Endothelial cell (in vitro differentiated cells): ENCODE measurements around the gene DPYD. TPM values are rescaled to one million over a fixed set of nuclear protein-coding genes. Genes with fewer than 3 reads are reported as not detected.

Experiments
- DNase-seq: peaks from one replicate; pipeline ENCODE4 v3.0.0; 2021; ENCODE audit warnings: low spot score
- H3K27ac Mint-ChIP-seq: one replicate; pipeline ENCODE4 v1.8.0; 2021; ENCODE audit warnings: mixed read lengths, inconsistent platforms; ENCODE audit not compliant: unreplicated experiment
- H3K27me3 Mint-ChIP-seq: one replicate; pipeline ENCODE4 v1.8.0; 2021; ENCODE audit warnings: mild to moderate bottlenecking, moderate library complexity, mixed read lengths, inconsistent platforms; ENCODE audit not compliant: unreplicated experiment
- H3K36me3 Mint-ChIP-seq: one replicate; pipeline ENCODE4 v1.8.0; 2021; ENCODE audit warnings: mild to moderate bottlenecking, low read depth, mixed read lengths, inconsistent platforms; ENCODE audit not compliant: unreplicated experiment
- H3K4me1 Mint-ChIP-seq: one replicate; pipeline ENCODE4 v1.8.0; 2021; ENCODE audit warnings: mild to moderate bottlenecking, mixed read lengths, inconsistent platforms; ENCODE audit not compliant: unreplicated experiment
- H3K4me3 Mint-ChIP-seq: one replicate; pipeline ENCODE4 v1.8.0; 2021; ENCODE audit warnings: mild to moderate bottlenecking, mixed read lengths, inconsistent platforms; ENCODE audit not compliant: unreplicated experiment
- H3K9me3 Mint-ChIP-seq: one replicate; pipeline ENCODE4 v1.8.0; 2021; ENCODE audit warnings: mixed read lengths, inconsistent platforms; ENCODE audit not compliant: unreplicated experiment
- total RNA-seq: library from RNA; stranded (reverse); fragmentation: NEBNext Ultra II Directional; extraction: Animal tissue kit (Norgen Biotek cat#: 25700); gene quantifications from one replicate; pipeline ENCODE4 v1.2.1, GENCODE V29; 2021; ENCODE audit not compliant: unreplicated experiment
- TF ChIP-seq, protein P1 (sequence below): fragments of 200-600 bp; sonication (generic); IDR thresholded peaks from one replicate; pipeline ENCODE4 v1.5.0; 2021; ENCODE audit warnings: antibody characterized with exemption; ENCODE audit not compliant: unreplicated experiment

Gene DPYD
- total RNA-seq, 1 donor from 2014 or later: 3.4 TPM

DNA sequence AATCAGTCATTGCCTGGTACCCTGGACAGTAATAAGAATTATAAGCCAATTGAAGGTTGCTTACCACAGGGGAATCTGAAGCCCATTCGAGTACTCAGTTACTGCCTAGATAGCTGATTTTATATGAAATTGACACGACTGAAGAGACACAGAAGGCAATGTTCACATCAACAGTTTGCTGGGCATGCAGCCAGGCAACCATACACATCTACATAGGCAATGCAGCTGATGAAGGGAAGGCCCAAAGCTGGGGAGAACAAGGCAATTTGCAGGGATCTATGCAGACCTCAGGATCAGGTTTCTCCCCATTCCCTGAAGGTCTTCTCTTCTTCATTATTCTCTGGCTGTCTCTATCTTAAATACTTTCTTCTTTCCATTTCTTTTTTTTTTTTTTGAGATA is 750.5 kb downstream of the DPYD start:
- Mint-ChIP-seq H3K27ac (no peak overlapping the region), H3K36me3 (no peaks in the 10 kb centered on the region), H3K27me3 (no peaks in the 10 kb centered on the region), H3K4me3 (no peak overlapping the region), H3K4me1 (no peaks in the 10 kb centered on the region), H3K9me3 (no peaks in the 10 kb centered on the region)
- TF ChIP-seq, protein P1, sequence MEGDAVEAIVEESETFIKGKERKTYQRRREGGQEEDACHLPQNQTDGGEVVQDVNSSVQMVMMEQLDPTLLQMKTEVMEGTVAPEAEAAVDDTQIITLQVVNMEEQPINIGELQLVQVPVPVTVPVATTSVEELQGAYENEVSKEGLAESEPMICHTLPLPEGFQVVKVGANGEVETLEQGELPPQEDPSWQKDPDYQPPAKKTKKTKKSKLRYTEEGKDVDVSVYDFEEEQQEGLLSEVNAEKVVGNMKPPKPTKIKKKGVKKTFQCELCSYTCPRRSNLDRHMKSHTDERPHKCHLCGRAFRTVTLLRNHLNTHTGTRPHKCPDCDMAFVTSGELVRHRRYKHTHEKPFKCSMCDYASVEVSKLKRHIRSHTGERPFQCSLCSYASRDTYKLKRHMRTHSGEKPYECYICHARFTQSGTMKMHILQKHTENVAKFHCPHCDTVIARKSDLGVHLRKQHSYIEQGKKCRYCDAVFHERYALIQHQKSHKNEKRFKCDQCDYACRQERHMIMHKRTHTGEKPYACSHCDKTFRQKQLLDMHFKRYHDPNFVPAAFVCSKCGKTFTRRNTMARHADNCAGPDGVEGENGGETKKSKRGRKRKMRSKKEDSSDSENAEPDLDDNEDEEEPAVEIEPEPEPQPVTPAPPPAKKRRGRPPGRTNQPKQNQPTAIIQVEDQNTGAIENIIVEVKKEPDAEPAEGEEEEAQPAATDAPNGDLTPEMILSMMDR: no peak
- no peak for DNase-seq

GRCh38 chr1:97168056-97168455 is 752.8 kb downstream of the DPYD start:
- TF ChIP-seq, protein P1: no peak
- Mint-ChIP-seq H3K27me3 (no peaks in the 10 kb centered on the region), H3K27ac (no peak overlapping the region), H3K9me3 (no peaks in the 10 kb centered on the region), H3K4me1 (no peaks in the 10 kb centered on the region), H3K36me3 (no peaks in the 10 kb centered on the region), H3K4me3 (no peak overlapping the region)
- DNase-seq: no peak

GRCh38 chr1:97167246-97167645 is 753.6 kb downstream of the DPYD start:
- no peaks in the 10 kb centered on the region for H3K36me3 Mint-ChIP-seq
- no peak for DNase-seq
- TF ChIP-seq, protein P1: no peak
- no peak overlapping the region for H3K27ac Mint-ChIP-seq
- no peaks in the 10 kb centered on the region for H3K4me1 Mint-ChIP-seq
- no peaks in the 10 kb centered on the region for H3K27me3 Mint-ChIP-seq
- H3K4me3 Mint-ChIP-seq: no peak overlapping the region
- H3K9me3 Mint-ChIP-seq: no peaks in the 10 kb centered on the region

DNA sequence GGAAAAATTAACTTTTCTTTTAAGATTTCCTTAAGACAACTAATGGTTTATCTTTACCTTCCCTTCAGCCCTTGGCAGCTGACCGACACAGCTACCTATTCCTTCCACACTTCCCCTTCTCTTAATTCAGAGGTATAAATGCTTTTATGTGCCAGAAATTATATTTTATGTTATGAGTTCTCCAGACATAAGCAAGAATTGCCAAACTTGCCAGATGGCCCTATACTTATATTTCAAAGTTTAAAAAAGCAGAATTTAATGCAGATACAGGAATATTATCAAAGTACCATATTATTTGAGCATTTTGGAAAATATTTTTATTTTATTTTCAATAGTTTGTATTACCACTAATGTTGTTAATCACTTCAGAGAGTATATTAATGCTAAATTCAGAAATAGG is 754.2 kb downstream of the DPYD start:
- H3K36me3 Mint-ChIP-seq: no peaks in the 10 kb centered on the region
- H3K27ac Mint-ChIP-seq: no peak overlapping the region
- no peaks in the 10 kb centered on the region for H3K27me3 Mint-ChIP-seq
- no peaks in the 10 kb centered on the region for H3K9me3 Mint-ChIP-seq
- no peaks in the 10 kb centered on the region for H3K4me1 Mint-ChIP-seq
- DNase-seq: no peak
- no peak overlapping the region for H3K4me3 Mint-ChIP-seq
- TF ChIP-seq, protein P1: no peak

DNA sequence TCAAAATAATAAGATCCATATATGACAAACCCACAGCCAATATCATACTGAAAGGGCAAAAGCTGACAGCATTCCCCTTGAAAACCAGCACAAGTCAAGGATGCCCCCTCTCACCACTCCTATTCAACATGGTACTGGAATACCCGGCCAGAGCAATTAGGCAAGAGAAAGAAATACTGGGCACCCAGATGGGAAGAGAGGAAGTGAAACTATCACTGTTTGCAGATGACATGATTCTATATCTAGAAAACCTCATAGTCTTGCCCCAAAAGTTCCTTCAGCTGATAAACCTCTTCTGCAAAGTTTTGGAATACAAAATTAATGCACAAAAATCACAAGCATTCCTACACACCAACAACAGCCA is 756.6 kb downstream of the DPYD start:
- no peak for DNase-seq
- Mint-ChIP-seq H3K36me3 (no peaks in the 10 kb centered on the region), H3K4me3 (no peak overlapping the region), H3K9me3 (no peaks in the 10 kb centered on the region), H3K4me1 (no peaks in the 10 kb centered on the region), H3K27ac (no peak overlapping the region), H3K27me3 (peaks cover 2% of the 10 kb centered on the region)
- TF ChIP-seq, protein P1: no peak
